Stimulated activated CD4-positive, alpha-beta T cell treated with anti-CD3 and anti-CD28 coated beads, TNF-alpha, amount 100 ng/mL, for 1 hour (primary cell): ENCODE data around the gene JAKMIP1.

Experiments used
- DNase-seq, 3 donors: peaks; one replicate each; pipeline ENCODE4 v3.0.0-alpha.2; 2020; ENCODE audit warnings: low read depth in 3 of 3, low spot score in 1 of 3

JAKMIP1 gene

DNA sequence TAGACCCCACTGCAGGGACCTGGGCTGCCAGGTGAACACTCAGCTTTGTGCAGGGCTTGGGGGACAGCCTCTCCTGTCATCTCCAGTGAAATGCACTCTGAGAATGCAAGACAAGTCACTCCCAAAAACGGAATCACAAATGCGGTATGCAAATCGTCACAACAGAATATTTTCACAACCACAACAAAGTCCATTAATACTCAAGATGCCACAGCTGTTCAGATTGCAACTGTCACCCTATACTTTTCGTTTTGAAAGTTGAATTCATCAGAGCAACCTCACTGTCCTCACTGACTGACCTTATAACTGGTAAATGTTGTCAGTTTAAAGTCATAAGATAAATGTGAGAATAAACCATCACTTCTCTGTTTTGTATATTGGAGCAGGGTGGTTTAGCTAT is 16.6 kb downstream of the JAKMIP1 start:
- no peak for DNase-seq

DNA sequence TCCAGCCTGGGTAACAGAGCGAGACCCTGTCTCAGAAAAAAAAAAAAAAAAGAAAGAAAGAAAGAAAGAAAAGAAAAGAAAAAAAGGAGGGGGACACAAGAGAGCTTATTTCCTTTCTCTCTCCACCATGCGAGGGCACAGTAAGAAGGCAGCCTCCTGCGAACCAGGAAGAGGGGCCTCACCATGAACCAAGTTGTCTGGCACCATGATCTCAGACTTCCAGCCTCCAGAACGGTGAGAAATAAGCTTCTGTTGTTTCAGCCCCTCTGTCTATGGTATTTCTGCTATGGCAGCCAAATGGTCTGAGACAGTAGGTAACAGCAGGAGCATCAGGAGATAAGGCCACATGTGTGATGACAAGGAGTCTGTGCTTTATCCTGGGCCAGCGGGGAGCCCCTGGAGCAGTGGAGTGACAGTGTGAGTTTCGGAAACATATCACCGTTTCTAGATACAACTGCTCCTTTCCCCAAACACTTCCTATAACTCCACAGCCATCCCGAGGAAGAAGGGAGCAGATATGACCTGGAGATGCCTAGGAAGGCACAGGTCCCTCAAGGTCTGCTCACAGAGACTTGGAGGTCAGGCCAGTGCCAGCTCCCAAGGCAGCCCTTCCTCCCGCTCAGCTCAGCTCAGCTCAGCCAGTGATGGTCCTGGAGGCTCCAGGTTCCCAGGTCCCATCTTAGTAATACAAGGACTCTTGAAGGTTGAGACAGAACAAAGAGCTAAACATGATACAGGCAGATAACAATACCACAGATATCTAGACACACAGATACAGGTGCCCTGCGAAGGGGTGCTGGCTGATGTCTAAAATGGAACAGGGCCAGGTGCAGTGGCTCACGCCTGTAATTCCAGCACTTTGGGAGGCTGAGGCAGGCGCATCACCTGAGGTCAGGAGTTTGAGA is 17.7 kb downstream of the JAKMIP1 start:
- DNase-seq: no peak

DNA sequence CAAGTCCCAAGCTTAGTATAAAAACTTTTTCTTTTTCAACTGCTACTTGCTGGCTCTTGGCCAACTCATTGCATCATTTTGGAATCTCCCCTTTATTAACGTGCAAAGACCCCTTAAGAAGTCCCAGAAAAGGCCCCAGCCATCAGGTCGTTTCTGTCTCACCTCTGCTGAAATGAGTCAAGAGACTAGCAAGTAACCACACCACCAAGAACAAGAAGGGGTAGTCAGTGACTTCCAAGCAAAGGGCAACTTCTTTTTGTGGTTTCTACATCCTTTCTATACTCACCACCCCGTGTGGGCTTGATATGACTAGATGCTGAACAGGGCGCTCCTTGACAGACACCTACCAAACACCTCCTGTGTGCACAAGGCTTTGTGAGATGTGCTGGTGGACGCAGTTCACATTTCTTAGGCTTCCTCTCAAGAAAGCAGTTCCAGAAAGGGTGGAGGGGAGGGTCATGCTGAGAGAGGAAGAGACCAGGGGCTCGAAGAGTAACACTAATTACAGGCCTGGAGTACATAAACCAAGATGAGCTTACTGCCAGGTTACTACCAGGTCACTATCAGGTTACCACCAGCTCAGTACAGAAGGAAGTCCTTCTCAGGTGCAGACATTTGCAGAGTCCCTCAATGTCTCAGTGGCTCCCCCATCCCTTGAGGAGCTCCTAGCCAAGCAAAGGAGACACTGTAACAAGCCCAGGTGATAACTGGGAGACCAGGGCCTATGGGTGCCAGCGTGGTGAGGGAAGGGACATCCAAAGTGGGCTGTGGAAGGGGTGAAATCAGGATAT is 19.3 kb downstream of the JAKMIP1 start:
- DNase-seq: no peak

DNA sequence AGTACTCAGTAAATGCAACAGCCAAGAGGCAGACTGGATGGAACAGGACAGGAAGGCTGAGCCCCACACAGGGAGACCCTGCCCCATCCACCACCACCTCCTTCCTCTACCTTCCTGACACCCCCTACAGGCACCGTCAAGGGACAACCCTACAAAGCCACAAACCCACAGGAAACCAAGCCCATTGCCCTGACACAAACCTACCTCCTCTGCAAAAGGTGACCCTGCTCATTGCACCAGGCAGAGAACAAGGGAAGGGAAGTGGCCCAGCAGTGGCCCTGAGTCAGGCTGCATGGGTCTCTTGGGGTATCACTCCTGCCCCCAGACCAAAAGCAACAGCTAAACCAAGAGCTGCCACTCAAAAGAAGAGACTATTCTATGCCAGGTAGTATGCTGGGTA is 21.0 kb downstream of the JAKMIP1 start:
- no peak for DNase-seq

DNA sequence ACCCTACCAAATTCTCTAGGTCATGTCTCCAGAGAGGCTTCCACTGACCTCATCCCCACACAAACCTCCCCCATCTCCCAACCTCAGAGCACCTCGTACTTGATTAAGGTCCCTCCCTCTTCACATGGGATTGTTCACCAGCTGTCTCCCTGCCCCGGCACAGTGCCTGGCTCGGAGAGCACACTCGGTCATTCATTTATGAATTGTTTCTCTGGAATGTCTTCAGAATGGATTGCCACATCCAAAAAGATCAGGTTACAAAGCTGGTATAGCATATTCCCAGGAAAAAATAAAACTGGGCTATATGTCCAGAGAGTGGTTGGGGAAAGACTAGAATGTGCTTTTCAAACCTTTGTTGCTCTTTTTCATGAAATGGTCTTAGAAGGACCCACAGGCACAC is 21.6 kb downstream of the JAKMIP1 start:
- DNase-seq: no peak

DNA sequence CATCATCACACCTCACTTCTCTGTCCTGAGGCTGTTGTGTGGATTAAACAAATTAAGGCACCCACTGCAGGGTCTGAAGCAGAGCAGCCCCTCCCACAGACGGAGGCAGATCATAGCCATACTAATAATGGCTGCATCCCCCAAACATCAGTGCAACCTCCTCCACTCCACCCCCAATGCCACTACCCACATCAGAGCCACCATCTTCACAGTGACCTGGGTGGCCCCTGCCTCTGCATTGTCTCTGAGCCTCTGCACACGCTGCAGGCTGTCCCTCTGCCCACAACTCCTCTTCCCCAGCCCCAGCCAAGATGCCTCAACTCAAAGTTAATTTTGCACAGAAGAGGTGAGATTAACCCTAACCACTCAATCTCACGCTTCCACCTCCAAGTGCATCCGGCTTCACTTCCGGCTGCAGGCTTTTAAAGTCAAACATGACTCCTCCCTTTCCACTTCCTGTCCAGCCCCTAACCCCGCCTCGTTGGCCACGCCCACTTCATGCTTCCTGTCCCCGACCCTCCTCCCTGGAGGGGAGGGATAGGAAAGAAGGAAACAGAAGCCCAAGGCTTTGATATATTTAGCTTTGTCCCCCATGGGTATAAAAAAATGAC is 22.7 kb downstream of the JAKMIP1 start:
- no peak for DNase-seq

DNA sequence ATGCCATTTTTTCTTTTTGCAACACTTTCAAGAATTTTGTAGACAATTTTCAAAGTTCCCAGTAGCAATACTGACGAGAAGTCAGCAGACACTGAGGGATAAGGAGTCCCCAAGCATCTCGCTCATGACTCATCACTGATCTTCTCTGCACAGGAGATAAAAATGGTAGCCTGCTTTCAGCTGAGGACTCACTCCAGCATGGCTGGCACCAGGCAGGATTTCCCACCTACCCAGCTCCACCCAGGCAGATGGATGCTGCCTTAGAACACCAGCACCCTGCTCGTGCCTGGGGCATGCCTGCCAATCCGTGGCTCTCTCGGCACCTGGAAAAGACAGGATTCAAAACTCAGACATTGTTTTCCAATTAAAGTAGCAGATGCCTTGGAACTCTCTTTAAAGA is 24.9 kb downstream of the JAKMIP1 start:
- DNase-seq: no peak

DNA sequence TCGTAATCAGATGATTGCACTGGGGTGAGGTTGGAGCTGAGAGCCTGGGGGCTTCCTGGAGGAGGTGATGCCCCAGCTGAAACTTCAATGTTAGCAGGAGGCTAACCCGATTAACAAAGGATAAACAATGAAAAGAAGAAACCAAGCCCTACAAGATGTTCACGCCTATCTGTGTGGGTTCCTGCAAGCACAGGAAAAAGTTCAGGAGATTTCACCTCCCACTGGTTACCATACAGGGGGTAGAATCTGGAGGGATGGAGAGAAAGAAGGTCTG is 27.5 kb downstream of the JAKMIP1 start:
- DNase-seq: no peak

DNA sequence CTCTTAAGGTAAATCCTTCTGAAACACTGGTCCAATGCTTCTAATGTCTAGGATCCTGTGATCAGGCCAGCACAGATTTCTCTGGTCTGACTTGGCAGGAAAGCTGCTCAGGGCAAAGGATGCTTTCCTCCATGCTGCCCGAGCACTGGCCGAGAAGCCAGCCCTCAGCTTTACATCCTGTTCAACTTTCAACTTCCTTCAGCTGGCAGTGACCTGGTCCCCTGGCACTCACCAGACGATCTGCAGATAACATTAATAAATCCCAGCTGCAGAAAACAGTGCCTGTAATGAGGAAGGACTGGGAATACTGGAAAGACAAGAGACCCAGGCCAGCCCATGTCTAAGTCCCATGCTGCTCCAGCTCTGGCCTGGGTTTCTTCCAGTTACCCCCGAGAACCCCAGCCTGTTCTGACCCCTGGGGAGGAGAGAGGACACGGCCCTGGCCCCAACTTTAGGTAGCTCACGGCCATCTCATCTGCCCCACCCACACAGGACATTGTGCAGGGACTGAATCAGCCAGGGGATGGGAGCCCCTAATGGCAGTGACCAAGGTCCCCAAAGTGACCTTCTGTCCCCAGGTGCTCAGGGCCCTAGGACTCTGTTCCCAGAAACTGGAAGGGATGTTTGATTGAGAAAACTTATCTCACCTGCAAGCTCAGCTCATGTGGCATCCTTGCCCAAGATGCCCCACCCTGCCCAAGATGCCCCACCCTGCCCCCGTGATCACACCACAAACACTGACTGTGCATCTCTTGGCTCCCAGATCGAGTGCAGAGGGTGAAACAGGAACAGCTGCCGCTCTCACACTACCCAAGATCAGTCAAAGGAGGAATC is 28.0 kb downstream of the JAKMIP1 start:
- no peak for DNase-seq

DNA sequence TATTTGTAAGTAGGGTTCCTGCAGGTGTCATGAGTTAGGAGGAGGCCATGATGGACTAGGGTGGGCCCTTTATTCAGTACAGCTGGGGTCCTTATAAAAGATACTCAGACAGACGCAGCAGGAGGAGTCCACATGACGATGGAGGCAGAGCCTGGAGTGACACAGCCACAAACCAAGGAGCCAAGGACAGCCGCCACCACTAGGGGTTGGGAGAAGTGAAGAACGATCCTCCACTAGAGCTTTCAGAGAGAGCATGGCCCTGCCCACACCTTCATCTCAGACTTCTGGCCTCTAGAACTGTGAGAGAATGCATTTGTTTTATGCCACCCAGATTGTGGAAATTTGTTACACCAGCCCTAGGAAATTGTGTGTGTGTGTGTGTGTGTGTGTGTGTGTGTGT is 31.1 kb downstream of the JAKMIP1 start:
- no peak for DNase-seq

DNA sequence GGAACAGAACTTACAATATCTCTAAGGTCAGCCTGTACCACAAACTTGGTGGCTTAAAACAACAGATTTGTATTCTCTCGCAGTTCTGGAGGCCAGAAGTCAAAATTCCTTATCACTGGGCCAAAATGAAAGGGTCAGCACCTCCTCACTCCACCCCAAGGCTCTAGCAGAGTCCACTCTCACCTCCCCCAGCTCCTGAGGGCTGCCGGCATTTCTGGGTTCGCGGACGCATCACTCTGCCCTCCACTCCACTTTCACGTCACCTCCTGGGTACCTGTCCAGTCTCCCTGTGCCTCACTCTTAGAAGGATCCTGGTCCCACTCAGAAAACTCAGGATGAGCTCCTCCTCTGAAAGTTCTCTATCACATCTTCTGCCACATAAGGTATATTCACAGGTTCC is 34.6 kb downstream of the JAKMIP1 start:
- no peak for DNase-seq

DNA sequence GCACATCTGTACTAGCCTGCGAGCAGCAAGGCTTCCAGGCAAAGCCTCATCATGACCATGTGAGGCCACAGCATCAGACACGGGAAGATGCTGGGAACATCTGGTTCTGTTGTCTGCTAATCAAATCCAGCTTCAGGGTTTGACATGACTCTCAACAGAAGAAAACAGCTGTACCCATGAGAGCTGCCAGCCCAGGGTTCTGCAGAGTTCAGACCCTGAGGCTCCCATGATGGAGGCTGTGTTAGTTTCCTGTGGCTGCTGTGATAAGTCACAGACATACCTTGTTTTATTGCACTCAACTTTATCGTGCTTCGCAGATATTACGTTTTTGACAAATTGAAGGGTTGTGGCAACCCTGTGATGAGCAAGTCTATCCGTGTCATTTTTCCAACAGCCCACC is 37.5 kb downstream of the JAKMIP1 start:
- no peak for DNase-seq

DNA sequence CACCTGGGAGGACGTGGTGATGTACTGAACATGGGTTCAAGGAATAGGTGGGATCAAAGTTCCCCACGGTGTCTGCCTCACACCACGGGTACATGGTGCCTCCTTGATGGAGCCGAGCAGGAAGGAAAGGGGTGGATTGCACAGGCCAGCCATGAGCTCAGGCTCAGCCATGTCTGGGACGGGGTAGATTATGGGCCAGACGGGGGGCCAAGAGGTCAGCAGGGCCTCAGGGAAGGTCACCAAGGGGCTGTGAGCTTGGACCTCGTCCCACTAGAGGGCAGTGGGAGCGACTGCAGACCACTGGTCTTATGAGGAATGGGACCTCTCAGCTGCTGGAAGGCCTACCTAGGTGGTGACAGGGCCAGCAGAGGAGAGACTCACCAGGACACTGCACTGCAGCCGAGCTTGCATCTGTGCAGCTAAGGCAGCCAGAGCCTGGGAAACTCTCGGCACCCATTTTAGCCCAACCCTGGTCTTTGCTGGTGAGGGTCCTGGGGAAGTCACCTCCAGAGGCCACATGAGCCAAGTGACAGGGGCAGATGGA is 38.4 kb downstream of the JAKMIP1 start:
- DNase-seq: no peak

DNA sequence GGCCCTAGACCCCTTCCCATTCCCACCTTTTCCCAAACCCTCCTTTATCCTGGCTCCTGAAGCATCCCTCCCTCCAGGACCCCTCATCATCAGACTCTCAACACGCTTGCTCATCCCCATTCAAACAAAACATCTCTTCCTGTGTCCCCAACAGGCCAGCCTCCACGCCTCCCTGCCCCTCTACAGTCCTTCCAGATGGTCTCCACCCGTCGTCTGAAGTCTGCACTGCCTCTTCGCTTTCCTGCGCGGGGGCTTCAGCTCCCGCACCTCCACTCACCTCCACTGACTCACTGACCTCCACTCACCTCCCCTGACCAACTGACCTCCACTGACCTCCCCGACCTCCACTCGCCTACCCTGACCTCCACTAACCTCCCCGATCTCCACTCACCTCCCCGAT is 39.8 kb downstream of the JAKMIP1 start:
- no peak for DNase-seq

DNA sequence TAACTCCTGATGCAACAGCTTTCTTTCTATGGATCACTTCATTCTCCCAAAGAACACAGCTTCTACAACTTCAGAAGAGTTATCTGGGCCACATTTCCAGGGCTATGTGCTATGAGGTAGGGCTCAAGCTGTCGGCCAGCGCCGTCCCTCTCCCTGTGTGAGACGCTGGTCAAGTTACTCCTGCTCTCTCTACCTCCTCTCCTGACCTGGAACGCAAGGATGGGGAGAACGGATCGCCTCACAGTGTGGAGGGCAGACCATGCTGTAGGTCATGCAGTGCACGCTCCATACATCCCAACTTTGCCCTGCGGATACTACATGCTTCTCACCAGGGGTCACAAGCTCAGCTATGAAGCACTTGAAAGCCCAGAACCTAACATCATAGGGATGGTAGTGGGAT is 42.4 kb downstream of the JAKMIP1 start:
- DNase-seq: no peak

DNA sequence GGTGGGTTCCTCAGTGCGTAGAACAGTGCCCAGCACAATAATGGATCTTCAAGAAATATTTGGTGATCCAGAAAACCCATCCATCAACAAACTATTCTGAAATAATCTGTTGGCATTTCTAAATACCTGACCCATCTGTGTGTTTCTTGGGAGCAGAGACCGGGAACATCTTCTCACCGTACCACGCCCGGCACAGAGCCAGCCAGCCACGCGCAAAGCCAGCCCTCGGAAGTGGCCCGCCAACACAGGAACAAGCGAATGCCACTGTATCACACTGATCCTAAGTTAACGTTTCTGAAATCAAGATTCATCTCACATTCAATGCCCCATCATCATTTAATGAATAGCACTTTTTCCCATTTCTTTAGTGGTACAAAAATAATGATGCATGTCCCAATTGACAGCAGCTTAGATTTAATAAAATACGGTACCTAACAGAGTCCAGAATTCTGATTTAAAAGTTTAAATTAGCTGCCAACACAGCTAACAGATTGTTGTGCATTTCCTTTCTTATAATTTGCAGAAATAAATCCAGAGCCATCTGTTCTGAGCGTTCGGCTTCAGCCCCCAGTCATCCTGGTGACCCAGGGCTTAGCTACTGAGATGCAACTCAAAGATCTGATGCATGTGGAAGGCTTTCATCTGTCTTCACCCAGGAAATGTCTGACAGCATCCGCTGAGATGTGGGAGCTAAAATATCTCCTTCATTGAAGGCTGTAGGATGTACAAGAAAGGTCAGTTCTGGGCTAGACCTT is 44.2 kb downstream of the JAKMIP1 start:
- no peak for DNase-seq

DNA sequence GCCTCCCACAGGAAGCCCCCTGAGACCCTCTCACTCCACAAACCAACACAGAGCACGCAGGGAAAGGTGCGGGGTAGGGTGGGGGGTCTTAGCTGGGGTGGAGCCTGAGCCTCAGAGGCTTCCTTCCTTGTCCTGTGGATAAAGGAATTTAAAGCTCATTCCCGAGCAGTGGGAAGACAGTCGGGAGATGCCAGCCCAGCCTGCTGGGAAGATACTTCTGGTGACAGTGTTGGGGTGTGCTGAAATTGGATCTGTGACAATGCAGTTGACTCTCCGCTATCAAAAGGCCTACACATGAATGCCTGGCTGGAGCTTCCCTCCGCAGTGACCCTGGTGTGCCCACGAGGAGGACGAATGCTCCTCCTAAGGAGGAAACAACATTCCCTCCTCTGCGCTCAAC is 45.5 kb downstream of the JAKMIP1 start:
- no peak for DNase-seq

DNA sequence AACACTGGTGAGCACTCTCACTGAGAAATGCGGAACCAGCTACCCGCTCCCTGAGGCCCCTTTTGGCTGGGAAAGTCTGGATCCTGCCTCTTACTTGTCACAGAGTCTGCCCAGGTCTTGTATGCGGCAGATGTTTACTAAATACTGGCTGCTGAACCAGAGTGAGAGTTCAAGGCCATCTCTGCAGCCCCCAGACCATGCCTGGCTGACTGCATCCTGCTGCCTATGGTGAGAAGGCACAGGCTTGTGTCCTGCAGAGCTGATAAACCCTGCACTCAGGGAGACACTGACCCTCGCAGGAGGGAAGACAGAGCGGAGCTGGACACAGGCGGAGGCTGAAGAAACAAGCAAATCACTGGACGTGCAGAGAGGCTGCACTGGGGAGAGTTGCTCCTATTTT is 46.5 kb downstream of the JAKMIP1 start:
- no peak for DNase-seq

DNA sequence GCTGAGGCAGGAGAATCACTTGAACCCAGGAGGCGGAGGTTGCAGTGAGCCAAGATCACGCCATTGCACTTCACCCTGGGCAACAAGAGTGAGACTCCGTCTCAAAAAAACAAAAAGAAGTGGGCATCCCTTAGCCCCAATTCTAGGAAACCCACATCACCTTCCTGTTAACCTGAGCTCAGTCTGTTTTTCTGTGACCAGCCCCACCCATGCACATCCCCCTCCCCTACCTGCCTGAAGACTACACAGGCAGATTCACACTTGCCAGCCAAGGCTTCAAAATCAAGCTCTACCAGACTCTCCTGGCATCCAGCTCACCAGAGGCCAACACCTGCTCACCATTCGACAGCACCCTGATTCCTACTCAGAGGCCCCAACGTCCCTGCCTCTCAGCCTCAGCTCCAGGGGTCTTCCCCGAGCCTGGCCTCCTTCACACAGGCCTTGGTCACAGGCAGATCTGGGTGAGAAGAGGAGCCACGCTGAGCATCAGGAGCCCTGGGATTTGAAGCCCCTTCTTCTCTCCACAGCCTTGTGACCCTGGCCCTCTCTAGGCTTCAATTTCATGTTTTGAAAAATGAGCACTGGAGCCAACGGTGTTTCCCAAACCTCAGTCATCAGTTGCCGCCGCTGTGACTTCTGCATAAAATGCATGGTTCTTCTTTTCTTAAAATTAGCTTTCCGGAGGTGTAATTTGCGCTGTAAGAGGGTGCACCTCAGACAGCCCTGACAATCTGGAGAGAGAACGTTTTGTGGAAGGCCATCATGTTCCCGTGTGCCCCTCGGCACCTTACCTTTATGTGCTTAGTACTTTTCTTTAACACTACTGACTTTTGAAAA is 47.3 kb downstream of the JAKMIP1 start:
- DNase-seq: no peak
